Colonic mucosa (tissue), 4 donors: ENCODE measurements around the gene PDXP. TPM values are rescaled to one million over a fixed set of nuclear protein-coding genes. Genes with fewer than 3 reads are reported as not detected.

Experiments
- DNase-seq: peaks from one replicate; pipeline ENCODE4 v3.0.0-alpha.2; 2020
- H3K27ac ChIP-seq: fragments of 200-600 bp; one replicate; pipeline ENCODE4 v1.8.0; 2021
- H3K27me3 ChIP-seq: fragments of 200-600 bp; one replicate; pipeline ENCODE4 v1.8.0; 2021
- H3K36me3 ChIP-seq: fragments of 200-600 bp; one replicate; pipeline ENCODE4 v1.8.0; 2021
- H3K4me1 ChIP-seq: fragments of 200-600 bp; one replicate; pipeline ENCODE4 v1.8.0; 2021; ENCODE audit warnings: mild to moderate bottlenecking
- H3K4me3 ChIP-seq: fragments of 200-600 bp; one replicate; pipeline ENCODE4 v1.8.0; 2021
- H3K9ac ChIP-seq, 2 donors: one replicate each; pipeline ENCODE4 v1.7.0; 2013; ENCODE audit warnings: control low read depth in 2 of 2, low read depth in 2 of 2, low read length in 2 of 2
- H3K9me3 ChIP-seq: fragments of 200-600 bp; one replicate; pipeline ENCODE4 v1.8.0; 2021
- CTCF ChIP-seq: fragments of 200-600 bp; IDR thresholded peaks from one replicate; pipeline ENCODE4 v1.8.0; 2022; ENCODE audit warnings: antibody characterized with exemption, mild to moderate bottlenecking
- intact Hi-C: fragments of 100-400 bp; cut with DNase I; formaldehyde crosslinking; loops from one replicate; pipeline ENCODE4 v1.14.1; 2022
- total RNA-seq, 2 donors: library from RNA; stranded (reverse); fragmentation: NEBNext Ultra II Directional in 1 of 2; extraction: Animal tissue kit (Norgen Biotek cat#: 25700) in 1 of 2; gene quantifications; one replicate each; pipeline ENCODE4 v1.2.1, GENCODE V29; 2021
- donor health status: healthy.
- donor health status: DM: no; HTN: no; CAD: no.
- donor health status: DM: no; HTN: no; CAD: no.

The PDXP gene
- total RNA-seq, 2 donors from 2014 or later: 24.5 to 34.0 TPM

GRCh38 chr22:37641561-37641949, 17.0 kb upstream of the PDXP start:
- Histone ChIP-seq H3K9me3 (no peaks in the 10 kb centered on the region), H3K36me3 (peaks cover 12% of the 10 kb centered on the region), H3K4me1 (peaks cover 35% of the 10 kb centered on the region), H3K4me3 (peak overlapping the region; percentile 48), H3K27ac (peak overlapping the region; percentile 79), H3K9ac (peak overlapping the region; percentile 80 to 100), H3K27me3 (no peaks in the 10 kb centered on the region)
- no peak for TF ChIP-seq CTCF
- intact Hi-C loops: loop anchor here (5.0 to 10.0 kb wide), 2 partner anchors 41 to 153 kb away; no protein-coding TSS in a partner anchor
- peak; percentile 82 for DNase-seq

GRCh38 chr22:37643225-37643847, 15.2 kb upstream of the PDXP start:
- intact Hi-C loops: loop anchor here (5.0 to 10.0 kb wide), 2 partner anchors 39 to 151 kb away; no protein-coding TSS in a partner anchor
- peaks cover 17% of the 10 kb centered on the region for H3K4me1 ChIP-seq
- H3K9me3 ChIP-seq: no peaks in the 10 kb centered on the region
- TF ChIP-seq CTCF: peak; percentile 94
- peak overlapping the region in 1 of 2 donors; percentile 100 for H3K9ac ChIP-seq
- H3K27me3 ChIP-seq: no peaks in the 10 kb centered on the region
- H3K36me3 ChIP-seq: peaks cover 12% of the 10 kb centered on the region
- peak overlapping the region; percentile 79 for H3K27ac ChIP-seq
- no peak overlapping the region for H3K4me3 ChIP-seq
- DNase-seq: peak; percentile 93

GRCh38 chr22:37647317-37647716, 11.2 kb upstream of the PDXP start:
- H3K9ac ChIP-seq: no peak overlapping the region
- intact Hi-C loops: loop anchor here (10.0 kb wide), 1 partner anchor 147 kb away; no protein-coding TSS in a partner anchor
- DNase-seq: no peak
- no peaks in the 10 kb centered on the region for H3K9me3 ChIP-seq
- no peaks in the 10 kb centered on the region for H3K27me3 ChIP-seq
- no peak for TF ChIP-seq CTCF
- peaks cover 9% of the 10 kb centered on the region for H3K4me1 ChIP-seq
- H3K36me3 ChIP-seq: peaks cover 22% of the 10 kb centered on the region
- no peak overlapping the region for H3K27ac ChIP-seq
- no peak overlapping the region for H3K4me3 ChIP-seq

- no peak overlapping the region for H3K27ac ChIP-seq
- H3K4me3 ChIP-seq: no peak overlapping the region
- peak; percentile 61 for DNase-seq
- intact Hi-C loops: loop anchor here (10.0 kb wide), 1 partner anchor 147 kb away; no protein-coding TSS in a partner anchor
- H3K27me3 ChIP-seq: no peaks in the 10 kb centered on the region
- peak overlapping the region in 1 of 2 donors; percentile 40 for H3K9ac ChIP-seq
- TF ChIP-seq CTCF: no peak
- peaks cover 2% of the 10 kb centered on the region for H3K4me1 ChIP-seq
- peaks cover 22% of the 10 kb centered on the region for H3K36me3 ChIP-seq
- no peaks in the 10 kb centered on the region for H3K9me3 ChIP-seq
These were observed 10.6 kb upstream of the PDXP start for GRCh38 chr22:37647928-37648327.

- H3K36me3 ChIP-seq: peaks cover 14% of the 10 kb centered on the region
- intact Hi-C loops: no loop called here
- H3K9me3 ChIP-seq: no peaks in the 10 kb centered on the region
- DNase-seq: no peak
- no peaks in the 10 kb centered on the region for H3K4me1 ChIP-seq
- H3K27me3 ChIP-seq: no peaks in the 10 kb centered on the region
- H3K27ac ChIP-seq: no peak overlapping the region
- no peak overlapping the region for H3K9ac ChIP-seq
- no peak for TF ChIP-seq CTCF
- no peak overlapping the region for H3K4me3 ChIP-seq
These were observed 7.9 kb upstream of the PDXP start for GRCh38 chr22:37650463-37651136.
